Astrocyte of the cerebellum (primary cell): ENCODE measurements around the gene TMEM184C.

Experiments
- DNase-seq: peaks from one replicate; pipeline ENCODE4 v3.0.0-alpha.2; 2011; ENCODE audit warnings: low read depth
- H3K4me3 ChIP-seq: 2 replicates; pipeline ENCODE4 v1.5.1; 2011; ENCODE audit warnings: mild to moderate bottlenecking, low read depth, low read length, moderate library complexity
- in situ Hi-C: cut with HindIII; loops from 2 replicates; pipeline ENCODE4 v1.10.0; 2017; ENCODE audit warnings: low sequenced_read_pairs
- TF ChIP-seq, protein P1 (sequence below): IDR thresholded peaks from 2 replicates; pipeline ENCODE4 v1.5.1; 2012; ENCODE audit warnings: low read length, low read depth, moderate library complexity, mild to moderate bottlenecking; ENCODE audit errors: missing control alignments

Gene TMEM184C

DNA sequence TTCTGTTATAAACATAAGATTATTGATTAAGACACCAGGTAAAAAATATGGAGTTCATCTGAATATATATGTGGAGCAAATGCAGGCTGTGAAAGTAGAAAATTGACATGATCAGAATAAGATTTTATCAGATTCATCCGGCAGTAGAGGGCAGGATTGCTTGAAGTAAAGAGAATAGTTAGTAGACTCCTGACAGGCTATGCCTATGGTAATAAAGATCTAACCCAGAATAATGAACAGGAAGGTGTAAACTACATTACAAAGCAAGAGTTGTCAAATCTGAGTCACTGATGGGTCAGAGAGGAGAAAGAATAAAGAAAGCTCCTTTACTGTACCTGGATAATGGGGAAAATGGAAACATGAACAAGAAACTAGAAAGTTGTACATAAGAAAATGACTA is 20.8 kb upstream of the TMEM184C start:
- TF ChIP-seq, protein P1, sequence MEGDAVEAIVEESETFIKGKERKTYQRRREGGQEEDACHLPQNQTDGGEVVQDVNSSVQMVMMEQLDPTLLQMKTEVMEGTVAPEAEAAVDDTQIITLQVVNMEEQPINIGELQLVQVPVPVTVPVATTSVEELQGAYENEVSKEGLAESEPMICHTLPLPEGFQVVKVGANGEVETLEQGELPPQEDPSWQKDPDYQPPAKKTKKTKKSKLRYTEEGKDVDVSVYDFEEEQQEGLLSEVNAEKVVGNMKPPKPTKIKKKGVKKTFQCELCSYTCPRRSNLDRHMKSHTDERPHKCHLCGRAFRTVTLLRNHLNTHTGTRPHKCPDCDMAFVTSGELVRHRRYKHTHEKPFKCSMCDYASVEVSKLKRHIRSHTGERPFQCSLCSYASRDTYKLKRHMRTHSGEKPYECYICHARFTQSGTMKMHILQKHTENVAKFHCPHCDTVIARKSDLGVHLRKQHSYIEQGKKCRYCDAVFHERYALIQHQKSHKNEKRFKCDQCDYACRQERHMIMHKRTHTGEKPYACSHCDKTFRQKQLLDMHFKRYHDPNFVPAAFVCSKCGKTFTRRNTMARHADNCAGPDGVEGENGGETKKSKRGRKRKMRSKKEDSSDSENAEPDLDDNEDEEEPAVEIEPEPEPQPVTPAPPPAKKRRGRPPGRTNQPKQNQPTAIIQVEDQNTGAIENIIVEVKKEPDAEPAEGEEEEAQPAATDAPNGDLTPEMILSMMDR = peak; percentile 8
- H3K4me3 ChIP-seq = no peak overlapping the region
- in situ Hi-C loops = no loop called here
- DNase-seq = no peak

DNA sequence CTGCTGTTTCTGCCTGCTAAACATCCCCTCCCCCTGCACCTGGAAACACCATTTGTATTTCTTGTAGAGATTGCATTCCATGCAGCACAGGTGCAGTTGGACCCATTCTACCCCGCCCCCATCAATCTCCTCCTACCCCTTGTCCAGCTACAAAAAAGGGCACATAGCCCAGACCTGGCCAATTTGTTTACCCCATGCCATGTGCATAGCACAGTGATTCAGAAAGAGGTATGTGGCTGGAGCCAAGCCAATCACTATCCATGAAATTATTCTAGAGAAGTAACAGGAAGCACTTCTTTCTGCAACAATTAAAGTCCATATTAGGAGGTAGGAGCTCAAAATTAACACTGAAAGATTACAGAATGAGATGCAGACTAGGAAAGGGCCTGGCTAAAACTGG is 20.2 kb upstream of the TMEM184C start:
- TF ChIP-seq, protein P1 = no peak
- DNase-seq = peak; percentile 84
- in situ Hi-C loops = no loop called here
- no peak overlapping the region for H3K4me3 ChIP-seq

DNA sequence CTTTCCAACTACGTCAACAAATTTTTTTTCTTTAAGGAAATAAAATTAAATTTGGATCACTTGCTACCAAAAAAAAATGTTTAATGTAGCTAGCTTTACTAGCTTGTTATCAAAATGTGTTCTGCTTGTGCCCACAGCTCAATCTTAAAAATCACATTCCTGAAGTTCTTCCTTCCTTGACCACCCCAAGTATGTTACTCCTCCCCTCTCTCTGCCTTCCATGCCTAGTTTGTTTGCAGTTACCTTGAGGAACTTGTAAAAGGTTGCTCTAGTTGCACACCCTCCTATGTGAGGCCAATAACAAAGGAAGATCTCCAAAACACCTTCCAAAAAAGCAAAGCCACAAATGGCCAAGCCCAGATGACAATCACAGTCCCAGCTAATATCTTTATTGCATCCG is 19.6 kb upstream of the TMEM184C start:
- in situ Hi-C loops = no loop called here
- no peak for DNase-seq
- no peak overlapping the region for H3K4me3 ChIP-seq
- TF ChIP-seq, protein P1 = no peak

DNA sequence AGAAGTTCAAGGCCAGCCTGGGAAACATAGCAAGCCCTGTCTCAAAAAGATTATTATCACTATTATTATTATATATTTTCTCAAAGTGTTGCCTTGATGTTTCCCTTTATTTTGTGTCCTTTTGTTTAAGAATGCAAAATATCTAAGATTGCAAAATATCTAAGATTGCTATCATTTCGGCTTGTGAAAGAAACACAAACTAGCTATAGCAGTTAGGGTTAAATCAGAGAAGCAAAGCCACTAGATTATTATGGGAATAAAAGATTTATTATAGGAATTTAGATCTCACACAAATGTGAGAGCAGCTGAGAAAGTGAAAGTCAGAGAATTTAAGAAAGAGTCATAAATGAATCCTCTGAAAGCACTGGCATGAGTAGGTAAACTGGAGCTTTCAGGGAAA is 18.0 kb upstream of the TMEM184C start:
- TF ChIP-seq, protein P1 = no peak
- no peak overlapping the region for H3K4me3 ChIP-seq
- in situ Hi-C loops = no loop called here
- no peak for DNase-seq

DNA sequence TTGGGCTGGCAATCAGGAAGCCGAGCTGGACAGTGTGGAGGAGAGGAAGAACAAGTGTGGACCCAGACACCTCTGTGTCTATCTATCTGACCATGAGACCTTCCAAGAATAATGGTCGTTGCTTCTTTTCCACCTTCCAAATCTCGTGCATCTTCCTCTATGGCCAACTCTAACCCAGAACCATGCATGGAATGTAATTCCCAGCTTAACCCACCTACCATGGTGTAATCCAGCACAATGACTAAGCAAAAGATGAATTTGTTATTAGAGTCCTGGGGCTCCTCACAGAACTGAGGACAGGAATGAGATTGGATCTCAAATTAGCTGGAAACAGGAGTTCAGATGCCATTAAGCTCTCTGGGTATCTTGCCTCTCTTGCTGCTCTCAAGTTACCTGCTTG is 17.4 kb upstream of the TMEM184C start:
- no peak overlapping the region for H3K4me3 ChIP-seq
- in situ Hi-C loops = no loop called here
- TF ChIP-seq, protein P1 = no peak
- no peak for DNase-seq

DNA sequence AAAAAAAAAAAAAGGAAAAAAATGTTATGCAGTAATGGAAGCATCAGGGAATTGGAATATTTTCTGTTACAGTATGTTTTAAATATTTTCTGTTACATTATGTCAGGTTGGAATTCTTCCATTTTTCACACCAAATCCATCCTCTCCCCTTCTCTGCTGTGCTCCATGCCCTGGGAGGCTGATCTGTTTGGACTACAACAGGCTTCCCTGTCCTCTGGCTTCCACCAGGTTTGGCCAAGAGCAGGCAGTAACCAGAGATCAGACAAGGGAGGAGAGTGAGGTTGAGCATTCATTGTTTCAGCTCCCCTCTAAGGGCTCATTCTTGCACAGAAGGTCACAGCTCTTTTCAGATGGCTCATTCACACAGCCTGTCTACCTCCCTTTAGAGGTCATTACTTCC is 11.7 kb upstream of the TMEM184C start:
- DNase-seq = no peak
- TF ChIP-seq, protein P1 = no peak
- in situ Hi-C loops = no loop called here

DNA sequence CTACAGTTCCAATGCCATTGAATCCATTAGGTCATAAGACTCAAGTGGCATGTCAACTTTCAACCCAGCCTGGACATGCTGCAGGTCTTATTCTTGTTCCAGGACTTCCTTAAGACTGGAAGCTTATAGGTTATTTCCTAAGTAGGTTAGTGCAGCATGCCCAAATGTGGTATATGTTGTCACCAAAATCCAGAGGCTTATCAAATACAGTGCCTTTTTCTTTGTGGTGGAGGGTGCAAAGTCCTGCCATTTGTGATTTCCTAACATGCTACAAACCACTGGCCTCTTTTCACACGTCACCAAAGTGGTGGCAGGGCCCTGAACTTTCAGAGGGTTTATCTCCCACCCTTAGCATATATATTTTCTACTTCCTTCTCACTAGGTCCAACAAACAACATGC is 9.7 kb upstream of the TMEM184C start:
- TF ChIP-seq, protein P1 = no peak
- in situ Hi-C loops = no loop called here
- no peak overlapping the region for H3K4me3 ChIP-seq
- DNase-seq = no peak

More for the DNA sequence above, 11.7 kb upstream of the TMEM184C start:
- no peak overlapping the region for H3K4me3 ChIP-seq
